ENCODE results near the gene LSAMP. TPM values are rescaled to one million over a fixed set of nuclear protein-coding genes. Genes with fewer than 3 reads are reported as not detected.

Gene LSAMP
- total RNA-seq, 2 donors from 2014 or later, result 1.7 to 2.1 TPM

DNA sequence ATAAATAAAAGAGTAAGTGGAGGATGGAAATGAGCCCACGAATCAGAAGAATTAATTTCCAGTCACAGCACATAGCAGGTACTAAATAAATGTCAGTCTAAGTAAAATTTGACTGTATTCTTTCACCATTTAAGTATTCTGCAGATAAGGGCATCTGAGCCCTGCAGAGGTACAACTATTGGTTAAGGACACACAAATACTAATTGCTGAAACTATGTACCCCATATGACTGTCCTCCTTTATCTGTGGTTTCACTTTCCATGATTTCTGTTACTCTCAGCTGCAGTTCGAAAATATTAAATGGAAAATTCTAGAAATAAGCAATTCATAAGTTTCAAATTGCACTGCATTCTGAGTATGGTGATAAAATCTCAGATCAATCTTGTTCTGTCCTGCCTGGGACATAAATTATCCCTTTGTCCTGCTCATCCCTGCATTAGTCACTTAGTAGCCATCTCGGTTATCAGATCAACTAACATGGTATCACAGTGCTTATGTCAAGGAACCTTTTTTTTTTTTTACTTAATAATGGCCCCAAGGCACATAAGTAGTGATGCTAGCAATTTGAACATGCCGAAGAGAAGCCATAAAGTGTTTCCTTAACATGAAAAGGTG is 95.1 kb downstream of the LSAMP start:
- TF ChIP-seq CTCF (IDR thresholded peaks at IDR 0.05), result no peak
- no peaks in the 10 kb centered on the region for H3K4me1 ChIP-seq

GRCh38 chr3:116348216-116348615 is 97.1 kb downstream of the LSAMP start:
- TF ChIP-seq CTCF (IDR thresholded peaks at IDR 0.05), result no peak
- no peak for DNase-seq (ENCODE audit: low spot score)
- no peak overlapping the region for H3K27ac ChIP-seq
- H3K27me3 ChIP-seq, result no peaks in the 10 kb centered on the region
- no peaks in the 10 kb centered on the region for H3K4me1 ChIP-seq
- no peaks in the 10 kb centered on the region for H3K36me3 ChIP-seq
- no peaks in the 10 kb centered on the region for H3K9me3 ChIP-seq
- H3K4me3 ChIP-seq, result no peak overlapping the region

More for the DNA sequence above, 95.1 kb downstream of the LSAMP start:
- no peak for DNase-seq (ENCODE audit: low spot score)
- H3K27ac ChIP-seq, result no peak overlapping the region
- no peaks in the 10 kb centered on the region for H3K36me3 ChIP-seq
- H3K27me3 ChIP-seq, result no peaks in the 10 kb centered on the region
- no peaks in the 10 kb centered on the region for H3K9me3 ChIP-seq
- no peak overlapping the region for H3K4me3 ChIP-seq

- Histone ChIP-seq H3K4me3 (no peak overlapping the region), H3K36me3 (no peaks in the 10 kb centered on the region), H3K4me1 (peaks cover 0 to 6% of the 10 kb centered on the region in 2 donors), H3K27me3 (no peaks in the 10 kb centered on the region), H3K27ac (no peak overlapping the region), H3K9me3 (no peaks in the 10 kb centered on the region)
- DNase-seq (ENCODE audit: low spot score), result no peak
- TF ChIP-seq CTCF (IDR thresholded peaks at IDR 0.05), result no peak
Measured at GRCh38 chr3:116342499-116342898, 102.8 kb downstream of the LSAMP start.

DNA sequence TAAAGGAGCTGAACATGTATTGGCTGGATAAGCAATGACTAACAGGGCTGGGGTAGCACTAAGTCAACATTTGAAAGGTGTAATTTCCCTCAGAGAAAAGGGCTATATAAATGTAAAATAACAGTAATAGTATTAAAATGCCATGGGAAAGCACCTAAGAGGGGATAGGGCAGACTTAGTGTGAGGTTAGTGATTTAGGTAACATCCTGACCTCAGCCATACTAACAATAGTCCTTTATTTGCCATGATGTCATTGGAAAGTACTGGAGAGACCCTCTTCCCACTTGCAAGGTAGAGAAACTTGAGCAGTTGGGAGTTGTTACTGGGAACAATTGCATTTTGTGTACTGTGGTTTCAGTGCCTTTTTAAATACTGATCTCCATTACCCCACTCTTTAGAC is 103.4 kb downstream of the LSAMP start:
- Histone ChIP-seq H3K4me1 (peaks cover 0 to 6% of the 10 kb centered on the region in 2 donors), H3K27me3 (no peaks in the 10 kb centered on the region), H3K4me3 (no peak overlapping the region), H3K9me3 (no peaks in the 10 kb centered on the region), H3K27ac (no peak overlapping the region), H3K36me3 (no peaks in the 10 kb centered on the region)
- TF ChIP-seq CTCF (IDR thresholded peaks at IDR 0.05), result no peak
- no peak for DNase-seq (ENCODE audit: low spot score)

DNA sequence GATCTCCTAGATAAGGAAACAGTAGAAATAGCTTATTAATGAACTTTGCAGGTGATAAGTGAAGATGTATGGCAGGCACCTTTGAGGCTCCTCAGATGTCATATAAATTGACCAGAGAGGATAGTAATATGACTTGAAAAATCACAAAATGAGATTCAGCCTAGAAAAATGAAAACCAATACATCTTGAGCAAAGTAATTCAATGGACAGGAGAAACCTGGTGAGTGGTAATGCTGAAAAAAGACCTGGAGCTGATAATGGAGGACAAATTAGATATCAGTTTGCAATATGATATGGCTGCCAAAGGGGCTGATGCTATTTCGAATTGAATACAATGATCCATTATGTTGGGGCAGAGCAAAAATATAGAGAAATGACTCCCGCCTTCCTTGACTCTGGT is 103.9 kb downstream of the LSAMP start:
- H3K27me3 ChIP-seq, result no peaks in the 10 kb centered on the region
- DNase-seq (ENCODE audit: low spot score), result no peak
- no peaks in the 10 kb centered on the region for H3K36me3 ChIP-seq
- TF ChIP-seq CTCF (IDR thresholded peaks at IDR 0.05), result no peak
- H3K4me1 ChIP-seq, result peaks cover 0 to 6% of the 10 kb centered on the region in 2 donors
- H3K4me3 ChIP-seq, result no peak overlapping the region
- H3K27ac ChIP-seq, result no peak overlapping the region
- no peaks in the 10 kb centered on the region for H3K9me3 ChIP-seq

DNA sequence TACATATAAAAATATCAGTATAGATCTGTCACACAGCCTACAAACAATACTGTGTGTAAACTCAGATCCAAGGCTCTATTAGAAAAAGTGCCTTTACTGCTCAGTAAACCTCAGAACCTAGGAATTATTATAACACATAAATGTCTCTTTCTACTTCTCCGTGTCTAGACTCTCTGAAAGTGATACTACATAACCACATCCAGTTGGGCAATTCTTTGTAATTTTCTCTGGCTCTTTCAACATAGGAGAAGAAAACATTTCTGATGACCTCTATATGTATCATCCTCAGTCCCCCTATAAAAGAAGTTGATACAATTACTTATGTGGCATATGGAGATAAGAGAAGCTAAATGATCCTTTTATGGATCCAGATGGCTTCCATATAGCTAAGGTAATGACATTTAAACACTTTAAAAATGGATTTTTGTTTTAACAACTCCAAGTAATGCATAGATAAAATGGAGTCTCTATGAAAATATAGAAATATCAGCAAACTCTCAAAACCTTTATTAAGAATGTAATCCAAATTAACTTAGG is 104.5 kb downstream of the LSAMP start:
- TF ChIP-seq CTCF (IDR thresholded peaks at IDR 0.05), result no peak
- no peaks in the 10 kb centered on the region for H3K27me3 ChIP-seq
- no peak overlapping the region for H3K4me3 ChIP-seq
- no peak overlapping the region for H3K27ac ChIP-seq
- no peak for DNase-seq (ENCODE audit: low spot score)
- no peaks in the 10 kb centered on the region for H3K9me3 ChIP-seq
- peaks cover 0 to 6% of the 10 kb centered on the region in 2 donors for H3K4me1 ChIP-seq
- no peaks in the 10 kb centered on the region for H3K36me3 ChIP-seq

Data from right atrium auricular region (tissue), 2 donors.